ENCODE data around the gene BAG5.

- TF ChIP-seq CTCF (IDR thresholded peaks at IDR 0.05): no peak
- no peak for TF ChIP-seq POLR2A (IDR thresholded peaks at IDR 0.05)
Observed at GRCh38 chr14:103528587-103529382, 33.7 kb downstream of the BAG5 start, which contains the start of gene TRMT61A.
